Activated naive CD8-positive, alpha-beta T cell (primary cell): ENCODE results near the gene SPRY4.
A peak's percentile ranks its signal among the peaks of the same experiment; 100 is the strongest.

Experiments
- H3K27ac Mint-ChIP-seq: one replicate; pipeline ENCODE4 v1.8.0; 2021; ENCODE audit warnings: mixed read lengths
- H3K27me3 Mint-ChIP-seq: one replicate; pipeline ENCODE4 v1.8.0; 2021; ENCODE audit warnings: mixed read lengths
- H3K36me3 Mint-ChIP-seq: one replicate; pipeline ENCODE4 v1.8.0; 2021; ENCODE audit warnings: mixed read lengths
- H3K4me1 Mint-ChIP-seq: one replicate; pipeline ENCODE4 v1.8.0; 2021; ENCODE audit warnings: low read depth, mixed read lengths
- H3K4me3 Mint-ChIP-seq: one replicate; pipeline ENCODE4 v1.8.0; 2021; ENCODE audit warnings: mild to moderate bottlenecking, mixed read lengths
- H3K9me3 Mint-ChIP-seq: one replicate; pipeline ENCODE4 v1.8.0; 2021; ENCODE audit warnings: low read depth, mixed read lengths

The SPRY4 gene

DNA sequence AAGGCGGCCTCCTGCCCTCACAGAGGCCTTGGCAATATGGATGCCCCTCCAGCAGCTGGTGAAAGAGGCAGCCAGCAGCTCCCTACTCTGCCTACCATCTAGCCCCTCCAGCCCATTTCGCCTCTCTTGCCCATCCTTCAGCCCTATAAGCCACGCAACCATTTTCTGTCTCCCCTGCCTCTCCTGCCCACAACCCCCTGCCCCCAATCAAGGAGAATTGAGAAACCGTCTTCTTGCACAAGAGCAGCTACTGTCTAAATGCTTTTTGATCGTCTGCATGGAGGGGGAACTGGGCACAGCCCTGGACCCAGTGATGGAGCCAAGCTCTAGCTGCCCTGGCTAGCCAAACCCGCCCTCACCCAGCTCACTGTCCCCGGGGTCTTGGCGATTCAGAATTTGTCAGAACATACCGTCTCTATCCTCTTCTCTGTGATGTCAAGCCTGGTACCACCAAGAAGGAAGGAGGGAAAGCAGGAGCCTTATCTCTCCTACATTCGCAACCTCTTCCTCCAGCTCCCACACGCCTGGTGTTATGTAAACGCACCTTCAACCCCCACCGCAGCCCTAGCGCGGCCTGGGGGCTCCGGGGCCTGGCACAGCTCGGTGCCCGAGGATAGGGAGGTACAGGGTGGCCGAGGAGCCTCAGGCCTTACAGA lies 1.2 kb downstream of the SPRY4 start:
- Mint-ChIP-seq H3K27ac (peak overlapping the region; percentile 46), H3K4me3 (peak overlapping the region; percentile 91), H3K9me3 (no peaks in the 10 kb centered on the region), H3K27me3 (peaks cover 33% of the 10 kb centered on the region), H3K4me1 (peaks cover 22% of the 10 kb centered on the region), H3K36me3 (no peaks in the 10 kb centered on the region)

DNA sequence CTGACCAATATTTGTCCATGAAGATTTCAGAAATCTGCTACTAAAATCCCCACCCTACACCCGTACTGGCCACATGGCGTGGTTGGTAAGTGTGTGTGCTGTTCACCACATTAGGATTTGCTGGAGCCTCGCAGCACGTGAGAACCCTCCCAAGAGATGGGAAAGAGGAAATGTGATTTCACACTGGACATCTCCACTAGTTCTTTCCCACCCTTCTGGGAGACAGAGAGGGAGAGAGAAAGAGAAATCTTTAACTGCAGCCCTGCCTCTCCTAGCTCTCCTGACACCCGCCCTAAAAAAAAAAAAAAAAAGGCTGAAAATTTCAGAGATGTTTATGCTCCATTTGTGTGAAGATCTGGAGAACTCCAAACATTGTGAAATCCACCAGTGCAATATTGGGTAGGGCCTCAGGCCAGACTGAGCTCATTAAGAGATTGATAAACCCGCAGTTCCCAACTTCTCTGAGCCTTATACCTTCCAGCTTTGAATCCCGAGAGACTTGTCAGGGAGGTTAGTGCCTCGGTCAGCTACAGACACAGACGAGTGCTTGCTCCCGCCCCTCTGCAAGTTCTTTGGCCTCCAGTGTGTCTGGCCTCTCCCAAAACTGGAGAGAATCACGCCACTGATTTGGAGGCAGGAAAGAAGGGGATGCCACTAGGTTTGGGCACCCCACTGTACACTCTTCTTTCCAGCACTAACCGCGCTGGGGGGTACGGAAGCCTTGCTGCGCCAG lies 1.9 kb downstream of the SPRY4 start:
- H3K27ac Mint-ChIP-seq = no peak overlapping the region
- peak overlapping the region; percentile 91 for H3K4me3 Mint-ChIP-seq
- H3K9me3 Mint-ChIP-seq = no peaks in the 10 kb centered on the region
- peaks cover 33% of the 10 kb centered on the region for H3K27me3 Mint-ChIP-seq
- peaks cover 22% of the 10 kb centered on the region for H3K4me1 Mint-ChIP-seq
- H3K36me3 Mint-ChIP-seq = no peaks in the 10 kb centered on the region

DNA sequence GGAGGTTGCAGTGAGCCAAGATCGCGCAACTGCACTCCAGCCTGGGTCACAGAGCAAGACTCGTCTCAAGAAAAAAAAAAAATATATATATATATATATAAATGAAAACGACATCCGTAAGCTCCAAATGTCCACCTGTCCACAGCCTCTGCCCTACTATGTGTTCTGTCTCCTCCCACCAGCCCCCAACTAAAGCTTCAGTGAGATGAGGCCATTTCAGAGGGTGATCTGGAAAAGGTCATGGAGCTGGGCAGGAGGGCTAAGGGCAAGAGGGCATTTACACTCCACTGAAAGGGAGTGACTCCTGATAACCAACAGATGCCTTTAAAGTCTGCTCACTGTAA lies 2.4 kb downstream of the SPRY4 start:
- Mint-ChIP-seq H3K4me3 (no peak overlapping the region), H3K4me1 (peaks cover 22% of the 10 kb centered on the region), H3K27ac (no peak overlapping the region), H3K36me3 (no peaks in the 10 kb centered on the region), H3K9me3 (no peaks in the 10 kb centered on the region), H3K27me3 (peaks cover 29% of the 10 kb centered on the region)

DNA sequence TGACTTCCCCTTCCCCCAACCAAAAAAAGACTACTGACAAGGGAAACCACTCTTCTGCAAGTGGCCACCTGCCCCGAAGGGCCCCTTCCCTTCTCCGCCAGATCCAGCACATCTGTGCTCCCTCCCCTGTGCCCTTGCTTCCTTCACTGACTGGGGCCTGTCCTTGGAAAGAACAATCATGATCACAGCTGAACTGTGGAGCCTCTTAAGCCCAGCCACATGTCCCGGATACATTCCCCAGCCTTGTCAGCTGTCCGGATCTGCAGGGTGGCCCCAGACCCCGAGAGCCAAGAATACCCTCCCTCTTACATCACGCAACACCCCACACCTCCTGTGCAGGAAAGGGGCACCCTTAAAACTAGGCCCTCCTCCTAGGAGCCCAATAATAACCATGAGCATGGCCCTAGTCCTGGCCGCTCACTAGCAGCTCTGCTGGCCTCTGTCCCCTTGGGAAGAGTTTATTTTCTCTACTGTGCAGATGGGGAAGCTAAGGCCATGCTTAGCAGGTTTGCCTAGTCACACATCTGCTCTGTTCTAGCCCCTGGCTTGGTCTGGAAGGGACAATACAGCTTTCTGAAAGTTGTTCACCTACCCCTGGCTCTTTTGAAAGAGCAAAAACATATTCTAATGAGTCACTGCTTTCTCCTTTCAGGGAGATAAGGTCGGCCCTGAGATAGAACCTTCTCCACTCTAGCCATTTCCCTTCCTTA lies 3.8 kb downstream of the SPRY4 start:
- Mint-ChIP-seq H3K4me3 (no peak overlapping the region), H3K36me3 (no peaks in the 10 kb centered on the region), H3K4me1 (peaks cover 28% of the 10 kb centered on the region), H3K27ac (no peak overlapping the region), H3K9me3 (no peaks in the 10 kb centered on the region), H3K27me3 (peaks cover 28% of the 10 kb centered on the region)

DNA sequence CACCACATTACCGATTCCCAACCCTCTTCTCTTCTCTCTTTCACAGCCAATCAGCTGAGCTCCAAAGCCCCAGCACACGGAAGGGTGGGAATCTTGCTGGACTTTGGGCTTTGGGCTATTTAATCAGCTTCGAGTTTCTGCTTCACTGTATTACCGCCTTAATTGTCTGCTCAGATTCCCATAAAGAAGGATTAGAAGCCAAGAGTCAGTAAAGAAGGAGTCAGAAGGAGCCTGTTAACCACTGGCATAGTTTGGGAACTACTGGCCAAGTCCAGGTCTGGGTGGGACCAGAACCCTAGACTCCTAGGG lies 4.4 kb downstream of the SPRY4 start:
- no peak overlapping the region for H3K27ac Mint-ChIP-seq
- peaks cover 28% of the 10 kb centered on the region for H3K27me3 Mint-ChIP-seq
- H3K36me3 Mint-ChIP-seq = no peaks in the 10 kb centered on the region
- H3K4me3 Mint-ChIP-seq = no peak overlapping the region
- no peaks in the 10 kb centered on the region for H3K9me3 Mint-ChIP-seq
- H3K4me1 Mint-ChIP-seq = peaks cover 34% of the 10 kb centered on the region

DNA sequence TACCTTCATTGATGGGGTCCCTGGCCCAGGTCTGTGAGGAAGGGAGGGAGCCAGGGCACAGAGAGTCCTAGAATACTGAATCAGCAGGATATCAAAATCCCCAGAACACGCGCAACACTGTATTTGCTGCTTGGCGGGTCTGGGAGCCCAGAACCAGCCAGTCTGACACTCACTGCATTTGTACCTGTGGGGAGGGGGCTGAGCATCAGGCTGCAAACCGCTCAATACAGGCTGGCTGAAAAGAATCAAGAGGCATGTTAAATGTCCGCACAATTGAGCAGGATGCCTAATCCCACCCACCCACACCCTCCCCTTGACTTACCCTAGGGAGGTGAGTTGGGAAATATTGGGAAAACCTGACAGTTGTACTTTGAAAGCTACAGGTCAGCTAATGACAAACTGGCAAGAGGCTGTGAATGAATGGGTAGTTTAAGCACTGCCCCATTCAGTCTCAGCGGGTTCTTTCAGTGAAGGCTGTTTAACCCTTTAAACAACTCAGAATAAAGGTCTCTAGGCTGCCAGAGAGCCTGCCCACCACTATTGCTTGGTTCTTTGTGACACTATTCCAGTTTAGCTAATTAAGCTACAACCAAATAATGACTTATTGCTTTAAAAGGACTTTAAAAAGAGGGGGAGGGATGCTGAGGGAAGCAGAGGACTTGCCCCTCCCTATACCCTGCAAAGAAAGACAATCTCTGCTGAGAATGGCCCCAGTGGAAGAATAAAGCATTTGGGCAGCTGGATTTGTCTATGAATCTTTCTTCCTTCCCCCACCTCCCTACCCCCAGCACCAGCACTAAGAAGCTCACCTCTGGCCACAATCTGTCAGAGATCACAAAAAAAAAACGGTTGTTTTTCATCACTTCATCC lies 5.0 kb downstream of the SPRY4 start:
- Mint-ChIP-seq H3K36me3 (no peaks in the 10 kb centered on the region), H3K27me3 (peaks cover 26% of the 10 kb centered on the region), H3K9me3 (no peaks in the 10 kb centered on the region), H3K4me3 (no peak overlapping the region), H3K4me1 (peaks cover 33% of the 10 kb centered on the region), H3K27ac (no peak overlapping the region)

DNA sequence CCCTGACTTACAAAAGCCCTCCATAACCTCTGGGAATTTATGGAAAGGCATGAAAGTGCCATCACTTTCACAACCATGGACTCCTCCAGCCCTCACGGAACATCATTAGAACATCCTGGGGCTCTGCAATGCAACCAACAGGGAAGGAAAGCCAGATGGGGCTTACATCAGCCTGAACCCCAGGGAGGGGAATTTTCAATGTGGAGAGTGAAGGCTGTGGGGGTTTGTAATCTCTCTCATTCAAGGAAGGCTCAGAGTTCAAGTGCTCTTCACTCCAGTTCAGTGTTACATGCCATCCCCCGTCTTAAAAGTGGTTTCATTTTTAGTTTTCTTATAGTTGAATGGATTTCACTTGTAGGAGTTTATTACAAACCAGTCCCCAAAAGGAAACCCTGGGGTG lies 5.7 kb downstream of the SPRY4 start:
- Mint-ChIP-seq H3K27ac (no peak overlapping the region), H3K36me3 (no peaks in the 10 kb centered on the region), H3K4me1 (peaks cover 33% of the 10 kb centered on the region), H3K9me3 (no peaks in the 10 kb centered on the region), H3K27me3 (peaks cover 26% of the 10 kb centered on the region), H3K4me3 (no peak overlapping the region)

DNA sequence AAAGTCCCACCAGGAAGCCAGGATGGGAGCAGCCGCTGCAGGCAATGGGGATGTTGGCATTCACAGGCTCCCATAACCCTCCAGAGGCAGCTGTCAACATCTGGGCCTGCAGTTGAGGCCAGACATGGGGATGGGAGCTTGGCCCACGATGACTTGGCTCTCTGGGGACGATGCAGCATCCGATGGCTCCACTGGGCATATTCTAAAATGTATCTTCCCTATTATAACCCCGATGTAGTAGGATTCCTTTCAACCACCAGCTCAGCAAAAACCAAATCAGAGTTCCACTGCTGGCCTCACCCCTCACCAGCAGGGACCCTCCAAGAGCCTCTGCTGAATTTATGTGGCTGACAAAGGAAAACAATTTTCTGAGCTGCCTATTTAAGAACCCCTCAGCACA lies 7.1 kb downstream of the SPRY4 start:
- Mint-ChIP-seq H3K27me3 (peaks cover 18% of the 10 kb centered on the region), H3K4me1 (peaks cover 25% of the 10 kb centered on the region), H3K4me3 (no peak overlapping the region), H3K27ac (no peak overlapping the region), H3K9me3 (no peaks in the 10 kb centered on the region), H3K36me3 (no peaks in the 10 kb centered on the region)

DNA sequence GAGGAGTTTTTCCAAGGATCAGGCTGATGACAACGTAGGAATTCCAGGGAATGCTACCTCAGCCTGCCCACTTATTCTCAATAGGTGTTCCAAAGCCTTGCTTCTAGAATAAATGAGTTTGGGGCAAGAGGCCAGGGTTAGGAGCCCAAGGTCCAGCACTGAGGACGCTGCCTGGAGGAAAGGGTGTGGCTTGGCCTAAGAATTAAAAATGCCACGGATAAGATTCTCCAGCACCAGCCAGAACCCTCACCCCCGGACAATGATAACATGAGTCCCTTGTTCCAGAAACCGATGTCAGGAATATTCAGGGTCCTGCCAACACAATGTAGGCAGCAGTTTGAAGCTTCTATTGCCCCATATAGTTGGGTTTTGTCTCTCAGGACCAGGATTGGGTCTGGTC lies 7.6 kb downstream of the SPRY4 start:
- H3K36me3 Mint-ChIP-seq = no peaks in the 10 kb centered on the region
- H3K9me3 Mint-ChIP-seq = no peaks in the 10 kb centered on the region
- no peak overlapping the region for H3K4me3 Mint-ChIP-seq
- peaks cover 25% of the 10 kb centered on the region for H3K4me1 Mint-ChIP-seq
- no peak overlapping the region for H3K27ac Mint-ChIP-seq
- peaks cover 16% of the 10 kb centered on the region for H3K27me3 Mint-ChIP-seq

DNA sequence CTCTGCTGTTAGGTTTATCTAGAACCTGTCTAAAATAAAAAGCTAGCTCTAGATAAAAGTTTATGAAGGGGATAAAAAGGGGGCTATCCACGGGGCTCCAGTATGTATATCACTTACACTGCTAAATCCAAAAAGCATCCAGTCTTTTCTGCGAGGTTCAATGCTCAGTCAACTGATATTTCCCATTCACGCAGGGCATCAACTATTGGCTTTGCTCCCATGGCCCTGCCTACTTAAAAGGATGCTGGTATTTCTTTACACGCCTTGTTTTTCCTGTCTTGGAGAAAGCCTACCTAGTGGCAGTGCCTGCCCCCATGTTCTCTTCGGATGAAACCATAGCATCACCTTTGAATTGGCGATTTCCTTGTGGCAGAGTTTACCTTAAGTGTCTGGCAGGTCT lies 8.1 kb downstream of the SPRY4 start:
- Mint-ChIP-seq H3K27me3 (peaks cover 16% of the 10 kb centered on the region), H3K9me3 (no peaks in the 10 kb centered on the region), H3K27ac (no peak overlapping the region), H3K4me3 (no peak overlapping the region), H3K4me1 (peaks cover 25% of the 10 kb centered on the region), H3K36me3 (no peaks in the 10 kb centered on the region)

DNA sequence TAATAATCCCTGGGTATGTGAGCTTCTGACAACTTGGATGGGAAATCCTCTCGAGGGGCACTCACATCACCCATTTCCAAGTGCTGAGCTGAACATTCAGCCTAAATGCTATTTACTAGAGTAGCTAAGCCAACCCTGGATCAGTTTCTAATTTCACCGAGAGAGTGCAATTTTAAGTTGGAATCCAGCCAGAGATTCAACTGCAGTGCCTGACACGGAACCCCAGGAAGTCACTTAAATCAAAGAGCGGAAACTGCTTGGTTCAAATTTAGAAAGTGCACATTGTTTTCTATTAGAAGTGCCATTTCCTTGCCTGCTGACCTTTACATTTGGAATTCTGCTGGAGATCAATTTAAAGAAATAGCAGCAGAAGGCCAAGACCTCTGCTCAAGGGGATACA lies 8.8 kb downstream of the SPRY4 start:
- Mint-ChIP-seq H3K27ac (no peak overlapping the region), H3K4me3 (peak overlapping the region; percentile 36), H3K9me3 (no peaks in the 10 kb centered on the region), H3K36me3 (no peaks in the 10 kb centered on the region), H3K4me1 (peaks cover 25% of the 10 kb centered on the region), H3K27me3 (peaks cover 11% of the 10 kb centered on the region)

DNA sequence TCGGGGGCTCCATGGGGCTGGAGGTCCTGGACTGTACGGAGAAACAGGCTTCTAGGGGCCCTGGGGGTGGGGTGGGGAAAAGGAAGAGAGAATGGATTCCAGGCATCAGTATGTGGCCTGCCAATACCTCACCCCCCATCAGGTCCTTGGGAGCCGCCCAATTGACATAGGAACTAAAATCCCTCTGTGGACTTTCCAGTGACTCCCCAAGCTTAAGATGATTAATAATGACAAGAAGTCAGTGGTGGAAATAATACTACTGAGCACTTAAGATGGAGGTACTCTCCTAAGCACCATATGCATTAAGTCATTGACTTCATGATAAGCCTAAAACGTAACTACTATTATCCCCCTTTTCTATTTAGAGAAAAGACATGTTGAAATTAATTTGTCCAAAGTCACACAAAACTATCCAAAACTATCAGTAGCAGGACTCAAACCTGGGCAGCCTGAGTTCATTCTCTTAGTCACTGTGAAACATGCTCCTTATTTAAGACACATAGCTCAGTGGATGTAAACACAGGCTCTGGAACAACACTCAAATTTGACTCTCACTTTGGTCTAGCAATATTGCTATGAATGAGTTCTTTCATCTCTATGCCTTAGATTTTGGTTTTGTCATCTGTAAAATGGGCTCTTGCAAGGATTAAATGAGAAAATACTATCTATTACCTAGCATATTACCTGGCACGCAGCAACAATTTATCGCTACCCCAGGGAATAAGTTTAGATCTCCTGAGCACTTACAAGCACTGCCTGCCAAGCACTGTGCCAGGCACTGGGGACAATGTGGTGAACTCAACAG lies 9.5 kb downstream of the SPRY4 start:
- H3K4me1 Mint-ChIP-seq = peaks cover 21% of the 10 kb centered on the region
- peaks cover 3% of the 10 kb centered on the region for H3K27me3 Mint-ChIP-seq
- no peak overlapping the region for H3K27ac Mint-ChIP-seq
- H3K4me3 Mint-ChIP-seq = no peak overlapping the region
- H3K9me3 Mint-ChIP-seq = no peaks in the 10 kb centered on the region
- H3K36me3 Mint-ChIP-seq = no peaks in the 10 kb centered on the region

DNA sequence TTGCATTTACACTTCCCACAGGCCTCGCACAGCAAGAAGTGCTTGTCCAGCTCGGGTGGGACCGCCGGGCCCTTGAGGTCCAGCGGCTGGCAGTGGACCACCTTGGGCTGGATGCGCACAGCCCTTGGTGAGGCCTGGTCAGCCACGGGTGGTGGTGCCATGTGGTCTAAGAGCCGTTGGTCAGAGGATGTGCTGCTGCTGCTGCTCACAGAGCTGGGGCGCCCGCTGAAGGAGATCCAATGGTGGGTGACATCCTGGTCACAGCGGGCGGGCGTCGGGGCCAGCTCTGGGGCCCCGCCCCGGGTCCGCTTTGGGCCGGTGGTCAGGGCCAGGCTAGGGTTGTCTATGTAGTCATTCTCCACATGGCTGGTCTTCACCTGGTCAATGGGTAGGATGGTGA lies 10.2 kb downstream of the SPRY4 start:
- no peaks in the 10 kb centered on the region for H3K9me3 Mint-ChIP-seq
- H3K4me3 Mint-ChIP-seq = no peak overlapping the region
- no peak overlapping the region for H3K27ac Mint-ChIP-seq
- peaks cover 3% of the 10 kb centered on the region for H3K27me3 Mint-ChIP-seq
- H3K4me1 Mint-ChIP-seq = peaks cover 20% of the 10 kb centered on the region
- H3K36me3 Mint-ChIP-seq = no peaks in the 10 kb centered on the region

DNA sequence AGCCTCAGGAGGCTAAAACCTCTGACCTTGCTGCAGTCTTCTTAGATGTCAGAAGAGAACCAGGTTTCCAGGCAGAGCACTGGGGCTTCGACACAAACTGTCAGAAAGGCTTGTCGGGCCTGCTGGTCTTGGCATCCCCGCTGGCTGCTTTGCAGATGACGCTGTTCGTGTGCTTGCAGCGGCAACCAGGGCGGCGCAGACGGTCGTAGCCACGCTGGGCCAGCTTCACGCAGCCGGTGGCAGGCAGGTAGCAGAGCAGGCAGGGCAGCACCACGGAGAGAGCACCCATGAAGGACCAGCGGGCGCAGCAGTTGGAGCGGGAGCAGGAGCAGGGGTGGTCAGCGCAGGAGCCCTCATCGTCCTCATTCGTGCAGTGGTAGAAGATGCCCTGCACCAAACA lies 10.7 kb downstream of the SPRY4 start:
- Mint-ChIP-seq H3K4me3 (no peak overlapping the region), H3K9me3 (no peaks in the 10 kb centered on the region), H3K36me3 (no peaks in the 10 kb centered on the region), H3K4me1 (peaks cover 18% of the 10 kb centered on the region), H3K27ac (no peak overlapping the region), H3K27me3 (no peaks in the 10 kb centered on the region)
